GM23338 (cell line): ENCODE results near the gene PRKCI. TPM values are rescaled to one million over a fixed set of nuclear protein-coding genes. Genes with fewer than 3 reads are reported as not detected.
A peak's percentile ranks its signal among the peaks of the same experiment; 100 is the strongest.
"Not testable (repeated sequence)": the region's sequence is repeated elsewhere in the genome, so short reads cannot be mapped to it uniquely, and the experiment has no call there.

Experiments
- ATAC-seq: fragments of 200-7000 bp; cut with Tn5 transposase; 3 replicates; pipeline ENCODE4 v1.9.1; 2020
- DNase-seq: peaks from one replicate; pipeline ENCODE4 v3.0.0-alpha.2; 2015; ENCODE audit warnings: low spot score
- H2AFZ ChIP-seq: fragments of 200-600 bp; sonication (generic); 2 replicates; pipeline ENCODE4 v1.8.0; 2016; ENCODE audit warnings: antibody characterized with exemption, mild to moderate bottlenecking, moderate library complexity
- H3F3A ChIP-seq: fragments of 200-600 bp; sonication (generic); replicated peaks from 2 replicates; pipeline ENCODE4 v1.8.0; 2017; ENCODE audit warnings: antibody characterized with exemption, mixed run types, low read depth
- H3K27ac ChIP-seq: fragments of 200-600 bp; sonication (generic); 2 replicates; pipeline ENCODE4 v1.6.1; 2016; ENCODE audit warnings: low read depth
- H3K27me3 ChIP-seq: fragments of 200-600 bp; sonication (generic); 2 replicates; pipeline ENCODE4 v1.8.0; 2016; ENCODE audit warnings: mild to moderate bottlenecking, mixed run types, moderate library complexity; ENCODE audit not compliant: insufficient read depth
- H3K36me3 ChIP-seq: fragments of 200-600 bp; sonication (generic); 2 replicates; pipeline ENCODE4 v1.8.0; 2016; ENCODE audit warnings: mild to moderate bottlenecking; ENCODE audit not compliant: insufficient read depth
- H3K4me1 ChIP-seq: fragments of 200-600 bp; sonication (generic); 2 replicates; pipeline ENCODE4 v1.8.0; 2016; ENCODE audit warnings: mild to moderate bottlenecking, moderate library complexity; ENCODE audit not compliant: insufficient read depth
- H3K4me2 ChIP-seq: fragments of 200-600 bp; sonication (generic); 2 replicates; pipeline ENCODE4 v1.7.1; 2017; ENCODE audit warnings: mixed run types
- H3K4me3 ChIP-seq: fragments of 200-600 bp; sonication (generic); 2 replicates; pipeline ENCODE4 v1.6.1; 2016; ENCODE audit warnings: mixed run types
- H3K79me2 ChIP-seq: fragments of 200-600 bp; sonication (generic); replicated peaks from 2 replicates; pipeline ENCODE4 v1.8.0; 2017; ENCODE audit warnings: mild to moderate bottlenecking; ENCODE audit not compliant: insufficient read depth
- H3K9me2 ChIP-seq: fragments of 200-600 bp; sonication (generic); 2 replicates; pipeline ENCODE4 v1.8.0; 2017; ENCODE audit not compliant: insufficient read depth
- H4K20me1 ChIP-seq: fragments of 200-600 bp; sonication (generic); replicated peaks from 2 replicates; pipeline ENCODE4 v1.8.0; 2017; ENCODE audit warnings: mild to moderate bottlenecking; ENCODE audit not compliant: insufficient read depth
- H3K27ac Mint-ChIP-seq: 2 replicates; pipeline ENCODE4 v1.8.0; 2020; ENCODE audit warnings: inconsistent platforms, mild to moderate bottlenecking, moderate library complexity, mixed read lengths
- H3K27me3 Mint-ChIP-seq: 3 replicates; pipeline ENCODE4 v1.8.0; 2022; ENCODE audit warnings: low read depth, mild to moderate bottlenecking, moderate library complexity, mixed read lengths, inconsistent platforms; ENCODE audit not compliant: insufficient read depth, poor library complexity
- H3K36me3 Mint-ChIP-seq: 3 replicates; pipeline ENCODE4 v1.8.0; 2021; ENCODE audit warnings: low read depth, mild to moderate bottlenecking, inconsistent platforms, moderate library complexity, mixed read lengths
- H3K4me1 Mint-ChIP-seq: 3 replicates; pipeline ENCODE4 v1.8.0; 2020; ENCODE audit warnings: mild to moderate bottlenecking, inconsistent platforms, mixed read lengths
- H3K4me3 Mint-ChIP-seq: 3 replicates; pipeline ENCODE4 v1.8.0; 2021; ENCODE audit warnings: moderate library complexity, mild to moderate bottlenecking, inconsistent platforms, mixed read lengths
- H3K9me3 Mint-ChIP-seq: 3 replicates; pipeline ENCODE4 v1.8.0; 2020; ENCODE audit warnings: moderate library complexity, mild to moderate bottlenecking, inconsistent platforms, mixed read lengths
- CREB1 ChIP-seq: fragments of 250-450 bp; sonication (Bioruptor Pico); IDR thresholded peaks from 2 replicates; pipeline ENCODE4 v1.5.0; 2020; ENCODE audit warnings: low read depth, mild to moderate bottlenecking, moderate library complexity
- CTCF ChIP-seq, 2 experiments: fragments of 200-600 bp in 1 of 2; sonication (generic) in 1 of 2; conservative IDR thresholded peaks; 2 replicates each; pipeline versions ENCODE4 v1.5.1 to v1.6.1; 2016 to 2017; ENCODE audit warnings: antibody characterized with exemption in 2 of 2, low read depth in 2 of 2, mild to moderate bottlenecking in 2 of 2, moderate library complexity in 1 of 2
- ETS1 ChIP-seq: IDR thresholded peaks from 2 replicates; pipeline ENCODE4 v1.6.1; 2016; ENCODE audit warnings: antibody characterized with exemption
- EZH2phosphoT487 ChIP-seq: fragments of 200-600 bp; sonication (generic); IDR thresholded peaks from one replicate; pipeline ENCODE4 v1.8.1; 2018; ENCODE audit warnings: antibody characterized with exemption; ENCODE audit not compliant: unreplicated experiment
- JUNB ChIP-seq: IDR thresholded peaks from one replicate; pipeline ENCODE4 v1.6.1; 2016; ENCODE audit warnings: antibody characterized with exemption; ENCODE audit not compliant: unreplicated experiment
- POLR2AphosphoS5 ChIP-seq: IDR thresholded peaks from 2 replicates; pipeline ENCODE4 v1.6.1; 2016; ENCODE audit warnings: antibody characterized with exemption, low read depth
- REST ChIP-seq: IDR thresholded peaks from one replicate; pipeline ENCODE4 v1.6.1; 2018; ENCODE audit warnings: antibody characterized with exemption; ENCODE audit not compliant: unreplicated experiment
- ZNF114 ChIP-seq: fragments of 250-450 bp; sonication (Bioruptor Pico); IDR thresholded peaks from 2 replicates; pipeline ENCODE4 v1.5.0; 2020; ENCODE audit warnings: mild to moderate bottlenecking, moderate library complexity
- ZNF331 ChIP-seq: fragments of 250-450 bp; sonication (Bioruptor Pico); IDR thresholded peaks from 2 replicates; pipeline ENCODE4 v1.5.0; 2020; ENCODE audit warnings: low read depth, mild to moderate bottlenecking, moderate library complexity
- polyA plus RNA-seq: library from polyadenylated mRNA; unstranded; fragments of >200 nt; fragmentation: Nextera tagmentation; extraction: Ambion mirVana; gene quantifications from 2 replicates; pipeline ENCODE4 v1.2.1, GENCODE V29; 2016
- total RNA-seq: library from RNA; depleted of rRNA; stranded (reverse); fragments of >200 nt; shearing (Covaris generic); gene quantifications from 2 replicates; pipeline ENCODE4 v1.2.3, GENCODE V29; 2014

The PRKCI gene
- total and polyA plus RNA-seq, 2 experiments from 2014 or later: 58.0 to 119 TPM

- Histone ChIP-seq H4K20me1 (no peaks in the 10 kb centered on the region), H3K4me2 (no peak overlapping the region), H3K27ac (no peak overlapping the region), H3K9me2 (no peaks in the 10 kb centered on the region), H3K27me3 (no peaks in the 10 kb centered on the region), H3K79me2 (no peaks in the 10 kb centered on the region), H3K4me3 (no peak overlapping the region), H3F3A (0 out of 2 replicates have a peak, but pooled peaks cover 6% of the 10 kb centered on the region), H3K36me3 (no peaks in the 10 kb centered on the region), H3K4me1 (no peaks in the 10 kb centered on the region), H2AFZ (peak overlapping the region; percentile 70)
- ATAC-seq: peak; percentile 27; the same call in 2 of the 3 replicates
- Mint-ChIP-seq H3K36me3 (no peaks in the 10 kb centered on the region), H3K4me1 (peaks cover 3% of the 10 kb centered on the region; the same call in 2 of the 3 replicates), H3K27me3 (peaks cover 4% of the 10 kb centered on the region), H3K9me3 (no peaks in the 10 kb centered on the region), H3K4me3 (no peak overlapping the region), H3K27ac (no peak overlapping the region)
- DNase-seq: no peak
- no peak for TF ChIP-seq CTCF (conservative IDR thresholded peaks at IDR 0.05; ENCODE audit: low read depth in 2 of 2)
- no peak for TF ChIP-seq ZNF114 (CRISPR knock-in tag)
- TF ChIP-seq REST: no peak
- TF ChIP-seq EZH2phosphoT487: no peak
- no peak for TF ChIP-seq ZNF331 (CRISPR knock-in tag)
- no peak for TF ChIP-seq CREB1 (CRISPR knock-in tag)
- no peak for TF ChIP-seq JUNB
- no peak for TF ChIP-seq POLR2AphosphoS5
- no peak for TF ChIP-seq ETS1
These were observed 32.6 kb upstream of the PRKCI start for GRCh38 chr3:170189398-170190256.

GRCh38 chr3:170195759-170196158, 26.5 kb upstream of the PRKCI start:
- H3K27me3 Mint-ChIP-seq, H4K20me1 ChIP-seq, H3K36me3 Mint-ChIP-seq, H3K27ac ChIP-seq, ATAC-seq, H3K9me2 ChIP-seq, H3K9me3 Mint-ChIP-seq, DNase-seq, H3F3A ChIP-seq, H3K4me3 Mint-ChIP-seq, H3K36me3 ChIP-seq, H3K27me3 ChIP-seq, H3K4me3 ChIP-seq, H3K79me2 ChIP-seq: not testable (repeated sequence)
- Mint-ChIP-seq H3K27ac (0 out of 2 replicates have a peak overlapping the region, but pooled peaks have one; percentile 10), H3K4me1 (peaks cover 15% of the 10 kb centered on the region; the same call in 2 of the 3 replicates)
- Histone ChIP-seq H3K4me1 (peaks cover 25% of the 10 kb centered on the region), H2AFZ (peak overlapping the region; percentile 92; the same call in 1 of the 2 replicates), H3K4me2 (peak overlapping the region; percentile 49; the same call in 1 of the 2 replicates)
